Glomerular visceral epithelial cell (primary cell): Measurements from ENCODE around the gene SIT1.

Source experiments
- DNase-seq: peaks from one replicate; pipeline ENCODE4 v3.0.0-alpha.2; 2016; ENCODE audit errors: extremely low spot score

The SIT1 gene

GRCh38 chr9:35682520-35683315 lies 32.0 kb upstream of the SIT1 start:
- DNase-seq: no peak

DNA sequence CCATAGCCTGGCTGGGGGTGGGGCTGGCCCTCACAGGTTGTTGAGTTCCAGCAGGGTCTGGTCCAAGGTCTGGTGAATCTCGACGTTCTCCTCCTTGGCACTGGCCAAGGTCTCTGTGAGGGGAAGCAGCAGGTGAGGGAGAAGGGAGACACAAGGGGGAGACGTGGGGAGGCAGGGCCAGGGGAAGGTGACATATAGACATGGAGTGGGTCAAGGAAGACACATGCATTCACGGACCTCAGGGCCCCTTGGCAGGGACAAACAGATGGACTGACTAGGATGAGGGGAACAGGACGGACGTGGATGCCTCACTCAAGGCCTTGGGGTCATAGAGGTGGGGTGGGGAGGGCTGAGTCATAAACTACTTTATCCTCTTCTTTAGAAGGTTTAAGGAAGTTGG lies 31.3 kb upstream of the SIT1 start:
- no peak for DNase-seq

GRCh38 chr9:35681341-35682002 lies 30.7 kb upstream of the SIT1 start:
- no peak for DNase-seq

DNA sequence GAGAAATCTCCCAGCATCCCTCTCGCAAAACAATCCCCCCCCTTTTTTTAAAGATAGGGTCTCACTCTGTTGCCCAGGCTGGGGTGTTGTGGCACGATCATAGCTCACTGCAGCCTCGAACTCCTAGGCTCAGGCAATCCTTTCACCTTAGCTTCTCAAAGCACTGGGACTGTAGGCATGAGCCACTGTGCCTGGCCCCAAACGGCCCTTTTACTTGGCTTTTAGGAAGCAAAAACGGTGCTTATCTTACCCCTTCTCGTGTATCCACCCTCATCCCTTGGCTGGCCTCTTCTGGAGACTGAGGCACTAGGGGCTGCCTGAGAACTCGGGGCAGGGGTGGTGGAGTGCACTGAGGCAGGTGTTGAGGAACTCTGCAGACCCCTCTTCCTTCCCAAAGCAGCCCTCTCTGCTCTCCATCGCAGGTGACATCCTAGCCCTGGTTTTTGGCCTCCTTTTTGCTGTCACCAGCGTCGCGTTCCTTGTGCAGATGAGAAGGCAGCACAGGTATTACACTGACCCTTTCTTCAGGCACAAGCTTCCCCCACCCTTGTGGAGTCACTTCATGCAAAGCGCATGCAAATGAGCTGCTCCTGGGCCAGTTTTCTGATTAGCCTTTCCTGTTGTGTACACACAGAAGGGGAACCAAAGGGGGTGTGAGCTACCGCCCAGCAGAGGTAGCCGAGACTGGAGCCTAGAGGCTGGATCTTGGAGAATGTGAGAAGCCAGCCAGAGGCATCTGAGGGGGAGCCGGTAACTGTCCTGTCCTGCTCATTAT lies 29.8 kb upstream of the SIT1 start:
- DNase-seq: no peak

GRCh38 chr9:35679766-35680330 lies 29.1 kb upstream of the SIT1 start:
- DNase-seq: no peak

GRCh38 chr9:35679091-35679490 lies 28.4 kb upstream of the SIT1 start:
- no peak for DNase-seq

- DNase-seq: no peak
Measured at GRCh38 chr9:35675732-35676392, 25.1 kb upstream of the SIT1 start.

GRCh38 chr9:35675204-35675603 lies 24.5 kb upstream of the SIT1 start:
- no peak for DNase-seq

DNA sequence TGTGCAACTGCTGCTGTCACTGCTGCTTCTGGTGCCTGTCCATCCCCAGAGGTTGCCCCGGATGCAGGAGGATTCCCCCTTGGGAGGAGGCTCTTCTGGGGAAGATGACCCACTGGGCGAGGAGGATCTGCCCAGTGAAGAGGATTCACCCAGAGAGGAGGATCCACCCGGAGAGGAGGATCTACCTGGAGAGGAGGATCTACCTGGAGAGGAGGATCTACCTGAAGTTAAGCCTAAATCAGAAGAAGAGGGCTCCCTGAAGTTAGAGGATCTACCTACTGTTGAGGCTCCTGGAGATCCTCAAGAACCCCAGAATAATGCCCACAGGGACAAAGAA lies 23.3 kb upstream of the SIT1 start:
- no peak for DNase-seq

DNA sequence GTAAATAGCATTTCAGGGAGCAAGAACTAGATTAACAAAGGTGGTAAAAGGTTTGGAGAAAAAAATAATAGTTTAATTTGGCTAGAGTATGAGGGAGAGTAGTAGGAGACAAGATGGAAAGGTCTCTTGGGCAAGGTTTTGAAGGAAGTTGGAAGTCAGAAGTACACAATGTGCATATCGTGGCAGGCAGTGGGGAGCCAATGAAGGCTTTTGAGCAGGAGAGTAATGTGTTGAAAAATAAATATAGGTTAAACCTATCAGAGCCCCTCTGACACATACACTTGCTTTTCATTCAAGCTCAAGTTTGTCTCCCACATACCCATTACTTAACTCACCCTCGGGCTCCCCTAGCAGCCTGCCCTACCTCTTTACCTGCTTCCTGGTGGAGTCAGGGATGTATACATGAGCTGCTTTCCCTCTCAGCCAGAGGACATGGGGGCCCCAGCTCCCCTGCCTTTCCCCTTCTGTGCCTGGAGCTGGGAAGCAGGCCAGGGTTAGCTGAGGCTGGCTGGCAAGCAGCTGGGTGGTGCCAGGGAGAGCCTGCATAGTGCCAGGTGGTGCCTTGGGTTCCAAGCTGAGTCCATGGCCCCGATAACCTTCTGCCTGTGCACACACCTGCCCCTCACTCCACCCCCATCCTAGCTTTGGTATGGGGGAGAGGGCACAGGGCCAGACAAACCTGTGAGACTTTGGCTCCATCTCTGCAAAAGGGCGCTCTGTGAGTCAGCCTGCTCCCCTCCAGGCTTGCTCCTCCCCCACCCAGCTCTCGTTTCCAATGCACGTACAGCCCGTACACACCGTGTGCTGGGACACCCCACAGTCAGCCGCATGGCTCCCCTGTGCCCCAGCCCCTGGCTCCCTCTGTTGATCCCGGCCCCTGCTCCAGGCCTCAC lies 22.6 kb upstream of the SIT1 start, which contains the start of gene CA9:
Gene CA9, plus strand, starts transcription at position 797 of the 893 bp plus-strand sequence. Its CDS starts 32 bp downstream, at position 829.
- DNase-seq: no peak

GRCh38 chr9:35669331-35670145 lies 18.8 kb upstream of the SIT1 start:
- DNase-seq: peak; percentile 92

GRCh38 chr9:35667939-35668338 lies 17.2 kb upstream of the SIT1 start:
- no peak for DNase-seq

DNA sequence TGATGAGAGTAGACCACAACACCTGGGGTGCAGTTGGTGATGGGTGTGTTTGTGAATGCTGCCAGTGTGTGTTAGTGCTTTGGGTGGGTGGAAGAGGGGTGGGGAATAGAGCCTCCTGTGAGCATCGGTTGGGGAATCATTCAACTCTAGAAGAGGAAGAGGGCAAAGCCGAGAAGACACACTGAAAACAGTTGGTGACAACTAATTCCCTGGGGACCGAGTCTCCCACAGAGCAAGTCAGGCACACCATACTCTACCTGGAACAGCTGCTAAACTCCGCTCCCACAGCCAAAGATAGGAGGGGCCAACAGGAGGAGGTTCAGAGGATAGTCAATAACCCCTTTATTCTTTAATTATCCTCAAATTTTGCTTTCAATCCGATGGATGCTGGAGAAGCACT lies 15.8 kb upstream of the SIT1 start:
- DNase-seq: no peak

GRCh38 chr9:35666045-35666444 lies 15.3 kb upstream of the SIT1 start:
- peak; percentile 67 for DNase-seq

DNA sequence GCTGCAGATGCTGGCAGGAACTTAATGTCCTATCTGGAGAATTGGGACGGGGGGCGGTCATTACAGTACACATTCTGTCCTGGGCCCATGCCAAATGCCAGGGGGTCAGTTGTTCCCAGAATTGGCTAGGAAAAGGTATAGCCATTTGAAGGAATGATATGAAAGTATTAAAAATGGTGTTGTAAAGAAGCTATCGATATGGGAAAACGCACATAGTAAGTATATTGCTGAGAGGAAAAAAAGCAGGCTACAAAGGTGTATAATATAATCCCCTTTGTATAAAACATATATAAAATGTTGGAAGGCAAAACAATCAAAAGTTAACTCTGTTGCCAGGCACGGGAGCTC lies 14.7 kb upstream of the SIT1 start:
- no peak for DNase-seq

DNA sequence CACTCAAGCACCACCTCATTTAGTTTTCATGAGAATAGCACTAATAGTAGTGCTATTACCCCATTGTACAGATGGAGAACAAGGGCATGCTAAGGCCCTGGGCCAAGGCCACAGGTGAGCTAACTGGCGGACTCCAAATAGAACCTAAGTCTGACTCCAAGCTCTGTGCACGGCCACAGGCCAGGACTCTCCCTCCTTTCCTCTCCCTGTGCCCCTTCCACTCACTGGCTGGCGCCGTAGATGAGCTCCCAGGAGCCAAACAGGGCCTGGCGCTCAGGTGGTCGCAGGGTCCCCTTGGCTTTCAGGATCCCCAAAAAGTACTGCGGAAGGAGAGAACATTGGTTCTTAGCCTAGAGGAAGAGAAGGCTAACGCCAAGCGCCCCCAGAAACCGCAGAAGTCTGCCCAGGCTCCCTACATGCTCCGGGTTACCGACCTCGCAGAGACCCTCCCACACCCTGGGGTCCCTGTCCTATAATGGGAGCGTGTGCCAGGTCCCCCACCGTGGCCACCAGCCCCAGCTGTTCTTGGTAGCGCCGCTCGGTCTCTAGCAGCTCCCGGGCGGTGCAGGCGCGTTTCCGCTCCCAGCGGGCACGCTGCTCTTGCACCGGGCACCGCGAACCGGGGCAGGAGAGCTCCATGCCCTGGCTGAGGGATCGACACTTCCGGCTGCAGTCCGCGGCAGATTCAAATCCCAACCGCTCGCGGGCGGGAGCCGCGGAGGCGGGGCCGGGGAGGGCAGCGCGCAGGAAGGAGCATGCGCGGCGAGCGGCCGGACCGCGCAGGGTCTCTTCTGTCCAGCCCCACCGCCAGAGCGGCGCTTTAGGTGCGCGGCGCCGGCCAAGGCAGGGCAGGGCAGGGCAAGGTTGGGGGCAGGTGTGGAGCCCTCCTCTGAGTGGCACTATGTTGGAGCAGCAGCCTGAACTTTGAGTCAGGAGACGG lies 14.1 kb upstream of the SIT1 start, which contains the start of gene ARHGEF39:
Gene ARHGEF39, minus strand, starts transcription at position 665 of the 940 bp plus-strand sequence. Its CDS starts 26 bp downstream, at position 639.
- DNase-seq: peak; percentile 87

DNA sequence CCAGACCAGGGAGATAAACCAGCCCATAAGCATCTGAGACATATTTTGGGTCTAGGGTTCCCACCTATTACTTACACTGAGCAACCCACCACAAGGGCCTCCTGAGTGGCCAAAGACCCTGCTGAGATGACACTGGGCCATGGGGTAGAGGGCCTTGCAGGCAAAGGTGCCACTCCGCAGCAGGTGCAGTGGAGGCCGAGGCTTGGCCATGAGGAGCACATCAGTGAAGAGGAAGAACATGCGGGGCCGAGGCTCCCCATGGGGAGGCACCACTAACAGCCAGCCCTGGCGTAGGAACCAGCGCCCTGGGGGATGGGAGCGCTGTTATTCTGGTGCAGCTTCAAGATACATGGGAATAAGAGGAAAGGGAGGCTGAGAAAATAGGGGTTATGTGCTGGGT lies 11.7 kb upstream of the SIT1 start:
- no peak for DNase-seq

DNA sequence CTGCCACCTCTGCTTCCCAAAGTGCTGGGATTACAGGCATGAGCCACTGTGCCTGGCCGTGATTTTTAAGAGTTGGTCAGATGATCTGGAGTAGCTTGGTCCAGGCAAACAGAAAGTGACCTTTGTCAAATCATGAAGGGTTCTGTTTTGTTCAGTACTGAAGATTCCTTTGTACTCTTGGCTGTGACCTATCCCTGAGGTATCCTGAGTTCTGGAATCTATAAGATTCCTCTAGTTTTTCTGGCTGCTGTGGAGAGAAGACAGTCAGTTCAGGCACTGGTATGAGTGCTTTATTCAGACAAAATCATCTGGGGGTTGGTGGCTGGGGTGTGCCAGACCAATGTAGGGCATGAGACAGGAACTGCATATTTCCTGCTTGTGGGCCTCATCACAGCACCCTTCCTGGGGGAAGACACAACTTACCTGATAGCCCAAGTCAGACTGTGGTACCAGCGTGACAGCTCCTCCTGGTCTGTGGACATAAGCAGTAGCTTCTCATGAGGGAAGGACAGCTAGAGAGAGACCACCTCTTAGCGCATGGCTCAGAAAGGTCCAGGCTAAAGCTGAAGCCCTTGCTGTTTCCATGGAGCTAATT lies 11.1 kb upstream of the SIT1 start:
- no peak for DNase-seq
